Ovary (tissue), 9 donors: ENCODE data around the gene CCN2. TPM values are rescaled to one million over a fixed set of nuclear protein-coding genes. Genes with fewer than 3 reads are reported as not detected.

Experiments
- DNase-seq, 5 donors: peaks; one replicate each; pipeline ENCODE4 v3.0.0-alpha.2; 2019 to 2020
- H3K27ac ChIP-seq, 2 donors: fragments of 200-600 bp; one replicate each; pipeline versions ENCODE4 v1.5.1 to v1.8.0; 2019 to 2022
- H3K27me3 ChIP-seq: fragments of 200-600 bp; one replicate; pipeline ENCODE4 v1.8.0; 2022
- H3K36me3 ChIP-seq: fragments of 200-600 bp; sonication (generic); one replicate; pipeline ENCODE4 v1.5.1; 2019
- H3K4me1 ChIP-seq: one replicate; pipeline ENCODE4 v1.8.1; 2013; ENCODE audit warnings: mild to moderate bottlenecking, moderate library complexity; ENCODE audit not compliant: insufficient read depth
- H3K4me3 ChIP-seq: fragments of 200-600 bp; sonication (generic); one replicate; pipeline ENCODE4 v1.5.1; 2017
- H3K9me3 ChIP-seq, 2 donors: fragments of 200-600 bp in 1 of 2; sonication (generic) in 1 of 2; one replicate each; pipeline versions ENCODE4 v1.5.1 to v1.8.1; 2013 to 2019; ENCODE audit warnings: mild to moderate bottlenecking in 1 of 2, moderate library complexity in 1 of 2
- EP300 ChIP-seq: sonication (generic); formaldehyde crosslinking; IDR thresholded peaks from one replicate; pipeline ENCODE4 v1.6.1; 2017; ENCODE audit warnings: antibody characterized with exemption
- POLR2A ChIP-seq: fragments of 450-650 bp; IDR thresholded peaks from one replicate; pipeline ENCODE4 v1.6.1; 2017; ENCODE audit warnings: antibody characterized with exemption, mild to moderate bottlenecking, moderate library complexity
- WGBS, 3 donors: extraction: QIAGEN DNeasy Blood & Tissue Kit in 1 of 3; methylation state at CpG; one replicate each; pipeline versions ENCODE4 v1.1.5 to v1.1.7; 2013 to 2017; 5-methylcytosine and 5-hydroxymethylcytosine counted together
- intact Hi-C, 4 donors: fragments of 100-400 bp; cut with DNase I; formaldehyde crosslinking; loops; one replicate each; pipeline versions ENCODE4 v1.11.0 to v1.15.1; 2022 to 2023
- polyA plus RNA-seq, 2 donors: library from polyadenylated mRNA; stranded (reverse); fragments of 200-250 nt in 1 of 2; fragments of 350-450 nt in 1 of 2; fragmentation: Illumina TruSeq in 1 of 2; extraction: RNeasy Lipid Tissue Mini Kit (QIAGEN cat#74804) in 1 of 2; gene quantifications; one replicate each; pipeline ENCODE4 v1.2.3, GENCODE V29; 2013 to 2014
- total RNA-seq, 7 donors: library from RNA; depleted of rRNA in 2 of 7; stranded (reverse); fragments of >200 nt in 2 of 7; fragmentation: NEBNext Ultra II Directional in 3 of 7; extraction: Animal tissue kit (Norgen Biotek cat#: 25700) in 3 of 7; gene quantifications; one replicate each; pipeline versions ENCODE4 v1.1.0 to v1.2.4, GENCODE V29; 2016 to 2023
- TF ChIP-seq, protein P1 (sequence below), 3 donors: fragments of 450-650 bp in 2 of 3; fragments of 200-600 bp in 1 of 3; IDR thresholded peaks; one replicate each; pipeline versions ENCODE4 v1.5.1 to v1.8.0; 2016 to 2022; ENCODE audit warnings: antibody characterized with exemption in 3 of 3, mild to moderate bottlenecking in 1 of 3
- donor health status: DM: no; HTN: no; CAD: no; lungs with moderate emphysema.
- donor health status: DM: no; HTN: no; CAD: no.
- donor health status: Bipolar disorder and iron deficiency.
- donor health status: DM: yes; HTN: yes; CAD: no.
- donor health status: DM: no; HTN: no; CAD: no.
- donor health status: DM: yes; HTN: yes; CAD: no.

CCN2 gene
- total and polyA plus RNA-seq, 9 donors, result 18.3 to 191 (median 65.9) TPM

- H3K36me3 ChIP-seq, result no peaks in the 10 kb centered on the region
- 87 to 95% (median 89%) methylated on average over 4 of the region's 4 CpGs for WGBS, 3 donors
- peaks cover 7% of the 10 kb centered on the region for H3K4me1 ChIP-seq
- DNase-seq, result no peak
- H3K4me3 ChIP-seq, result no peak overlapping the region
- no peaks in the 10 kb centered on the region for H3K27me3 ChIP-seq
- no peak overlapping the region for H3K27ac ChIP-seq
- TF ChIP-seq EP300, result no peak
- TF ChIP-seq, protein P1, sequence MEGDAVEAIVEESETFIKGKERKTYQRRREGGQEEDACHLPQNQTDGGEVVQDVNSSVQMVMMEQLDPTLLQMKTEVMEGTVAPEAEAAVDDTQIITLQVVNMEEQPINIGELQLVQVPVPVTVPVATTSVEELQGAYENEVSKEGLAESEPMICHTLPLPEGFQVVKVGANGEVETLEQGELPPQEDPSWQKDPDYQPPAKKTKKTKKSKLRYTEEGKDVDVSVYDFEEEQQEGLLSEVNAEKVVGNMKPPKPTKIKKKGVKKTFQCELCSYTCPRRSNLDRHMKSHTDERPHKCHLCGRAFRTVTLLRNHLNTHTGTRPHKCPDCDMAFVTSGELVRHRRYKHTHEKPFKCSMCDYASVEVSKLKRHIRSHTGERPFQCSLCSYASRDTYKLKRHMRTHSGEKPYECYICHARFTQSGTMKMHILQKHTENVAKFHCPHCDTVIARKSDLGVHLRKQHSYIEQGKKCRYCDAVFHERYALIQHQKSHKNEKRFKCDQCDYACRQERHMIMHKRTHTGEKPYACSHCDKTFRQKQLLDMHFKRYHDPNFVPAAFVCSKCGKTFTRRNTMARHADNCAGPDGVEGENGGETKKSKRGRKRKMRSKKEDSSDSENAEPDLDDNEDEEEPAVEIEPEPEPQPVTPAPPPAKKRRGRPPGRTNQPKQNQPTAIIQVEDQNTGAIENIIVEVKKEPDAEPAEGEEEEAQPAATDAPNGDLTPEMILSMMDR (IDR thresholded peaks at IDR 0.05), result no peak
- TF ChIP-seq POLR2A, result no peak
- intact Hi-C loops, result no loop called here
- no peaks in the 10 kb centered on the region for H3K9me3 ChIP-seq
Measured at GRCh38 chr6:131952886-131953509, 1.8 kb upstream of the CCN2 start.

DNA sequence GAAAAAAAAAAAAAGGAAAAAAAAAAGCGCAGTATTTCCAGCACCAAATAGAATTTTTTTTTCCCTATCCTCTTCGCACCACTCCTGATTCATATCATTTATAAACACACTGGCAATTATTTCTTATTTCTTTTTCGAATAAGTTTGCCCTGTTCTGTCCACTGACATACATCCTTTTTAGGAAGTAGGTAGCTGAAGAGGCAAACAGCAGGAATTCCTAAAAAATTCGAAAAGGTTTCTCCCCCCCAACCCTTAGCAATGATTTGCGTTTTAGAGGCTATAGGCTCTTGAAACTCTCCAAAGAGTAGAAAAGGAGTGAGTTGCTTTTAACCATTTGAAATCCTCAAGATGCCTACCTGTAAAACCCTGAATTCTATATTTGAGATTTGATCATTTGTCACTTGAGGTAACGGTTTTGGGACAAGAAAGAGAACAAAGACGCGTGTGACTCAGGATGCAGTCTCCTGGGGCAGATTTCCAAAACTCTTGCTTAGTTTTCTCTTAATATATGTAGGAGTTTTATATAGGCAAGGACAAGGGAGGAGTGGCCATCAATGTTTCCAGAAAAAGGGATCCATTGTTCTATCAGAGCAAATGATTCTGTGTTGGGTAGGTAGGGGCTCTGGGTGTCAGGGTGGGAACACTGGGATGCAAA lies 531 bp upstream of the CCN2 start:
- Histone ChIP-seq H3K4me1 (peaks cover 7% of the 10 kb centered on the region), H3K36me3 (no peaks in the 10 kb centered on the region), H3K4me3 (peak overlapping the region; percentile 80), H3K27ac (peak overlapping the region in 1 of 2 donors; percentile 90), H3K9me3 (no peaks in the 10 kb centered on the region), H3K27me3 (no peaks in the 10 kb centered on the region)
- 23 to 27% (median 24%) methylated on average over 8 of the region's 8 CpGs for WGBS, 3 donors
- intact Hi-C loops, result no loop called here
- DNase-seq, result no peak
- TF ChIP-seq, protein P1 (IDR thresholded peaks at IDR 0.05), result no peak
- TF ChIP-seq EP300, result no peak
- no peak for TF ChIP-seq POLR2A

DNA sequence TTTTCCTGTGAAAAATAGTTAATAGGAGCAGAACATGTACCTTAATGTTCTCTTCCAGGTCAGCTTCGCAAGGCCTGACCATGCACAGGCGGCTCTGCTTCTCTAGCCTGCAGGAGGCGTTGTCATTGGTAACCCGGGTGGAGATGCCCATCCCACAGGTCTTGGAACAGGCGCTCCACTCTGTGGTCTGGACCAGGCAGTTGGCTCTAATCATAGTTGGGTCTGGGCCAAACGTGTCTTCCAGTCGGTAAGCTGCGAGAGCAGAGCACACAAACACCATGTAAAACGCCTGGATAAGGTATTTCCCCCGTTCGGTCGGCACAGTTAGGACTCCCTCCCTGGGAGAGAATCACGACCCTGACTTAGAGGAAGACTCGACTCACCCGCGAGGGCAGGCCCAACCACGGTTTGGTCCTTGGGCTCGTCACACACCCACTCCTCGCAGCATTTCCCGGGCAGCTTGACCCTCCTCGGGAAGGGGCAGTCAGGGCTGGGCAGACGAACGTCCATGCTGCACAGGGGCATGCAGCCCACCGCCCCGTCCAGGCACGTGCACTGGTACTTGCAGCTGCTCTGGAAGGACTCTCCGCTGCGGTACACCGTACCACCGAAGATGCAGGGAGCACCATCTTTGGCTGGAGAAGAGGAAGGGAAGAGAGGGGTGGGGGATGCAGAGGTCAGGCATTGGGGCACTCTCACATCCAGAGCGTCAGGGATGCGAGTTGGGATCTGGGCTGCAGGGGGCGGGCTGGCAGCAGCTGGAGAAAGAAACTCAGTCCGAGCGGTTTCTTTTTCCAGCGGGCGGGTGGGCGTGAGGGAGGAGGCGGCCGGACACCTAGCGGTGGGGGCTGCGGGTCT lies 1.0 kb downstream of the CCN2 start:
- H3K4me1 ChIP-seq, result peaks cover 7% of the 10 kb centered on the region
- TF ChIP-seq, protein P1 (IDR thresholded peaks at IDR 0.05), result peak; percentile 31 to 49 (median 47)
- no peak for TF ChIP-seq EP300
- no peaks in the 10 kb centered on the region for H3K27me3 ChIP-seq
- H3K4me3 ChIP-seq, result peak overlapping the region; percentile 80
- WGBS, 3 donors, result 3 to 5% (median 3%) methylated on average over 40 to 42 of the region's 42 CpGs
- intact Hi-C loops, result no loop called here
- DNase-seq, result peak; percentile 66 to 85 (median 78)
- no peaks in the 10 kb centered on the region for H3K36me3 ChIP-seq
- peak overlapping the region; percentile 84 to 90 for H3K27ac ChIP-seq
- H3K9me3 ChIP-seq, result no peaks in the 10 kb centered on the region

DNA sequence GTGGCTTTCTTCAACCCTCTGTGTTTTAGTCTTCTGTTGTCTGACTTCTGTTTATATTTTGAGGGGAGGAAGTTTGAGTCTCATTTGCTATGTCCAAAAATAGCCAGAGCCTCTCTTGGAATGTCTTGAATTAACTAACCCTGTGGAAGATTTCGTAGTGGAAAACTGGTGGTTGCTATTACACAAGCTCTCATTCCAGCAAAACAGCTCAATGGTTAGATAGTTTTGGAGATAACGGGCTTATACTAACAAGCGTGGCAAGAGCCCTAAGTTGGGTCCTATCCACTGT lies 1.6 kb downstream of the CCN2 start:
- TF ChIP-seq EP300, result no peak
- TF ChIP-seq, protein P1 (IDR thresholded peaks at IDR 0.05), result no peak
- TF ChIP-seq POLR2A, result no peak
- H3K4me3 ChIP-seq, result peak overlapping the region; percentile 80
- peaks cover 7% of the 10 kb centered on the region for H3K4me1 ChIP-seq
- H3K27me3 ChIP-seq, result no peaks in the 10 kb centered on the region
- intact Hi-C loops, result no loop called here
- H3K36me3 ChIP-seq, result no peaks in the 10 kb centered on the region
- peak overlapping the region; percentile 9 to 90 for H3K27ac ChIP-seq
- no peaks in the 10 kb centered on the region for H3K9me3 ChIP-seq
- DNase-seq, result no peak
- WGBS, 3 donors, result 4 to 11% (median 9%) methylated on average over 3 of the region's 3 CpGs
